ENCODE data around the gene ATP1A2. TPM values are rescaled to one million over a fixed set of nuclear protein-coding genes. Genes with fewer than 3 reads are reported as not detected.

ATP1A2 gene
- total and polyA plus RNA-seq, 10 of the 15 experiments (the other 5 are each of a cell fraction or from before 2014, with no cell fraction given): 0.15 TPM; not detected in 9

DNA sequence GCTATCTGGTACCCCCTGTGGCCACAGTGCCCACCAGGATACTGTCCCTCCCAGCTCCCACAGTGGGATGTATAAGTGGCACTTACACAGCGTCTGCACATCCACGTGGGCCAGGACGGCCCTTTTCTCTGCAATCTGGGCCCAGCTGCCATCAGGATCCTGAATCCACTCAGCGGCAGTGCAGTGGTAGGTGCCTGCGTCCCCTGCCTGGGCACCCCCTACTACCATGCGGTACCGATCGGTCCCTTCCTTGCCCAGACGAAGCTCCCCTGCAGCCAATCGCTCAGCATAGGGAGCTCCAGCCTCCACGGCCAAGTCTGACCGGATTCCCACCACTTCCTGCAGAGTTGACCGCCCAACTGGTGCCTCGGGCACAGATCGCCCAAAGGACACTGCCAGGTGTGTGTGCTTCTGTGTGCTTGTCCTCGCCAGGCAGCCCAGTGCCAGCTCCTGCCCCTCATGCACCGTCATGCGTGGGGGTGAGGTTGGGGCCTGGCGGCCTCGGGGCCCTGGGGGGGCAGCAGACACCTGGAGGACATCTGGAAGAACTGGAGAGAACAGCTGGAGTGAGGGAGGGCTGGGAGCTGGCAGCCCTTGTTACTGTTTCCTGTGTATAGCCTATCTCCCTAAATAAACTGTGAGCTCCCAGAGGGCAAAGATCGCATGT, 21.8 kb upstream of the ATP1A2 start:
- FAIRE-seq (no peak), ATAC-seq (no peak), DNase-seq (ENCODE audit: low read depth, low spot score) (no peak)
- CTCF ChIA-PET: interaction anchor here (5.7 to 30.2 kb wide), 2 partner anchors 7 to 35 kb away, joined by 91 to 1035 read pairs; partner anchors contain the start of genes KCNJ10 and KCNJ9
- Histone ChIP-seq H3K4me3 (no peak overlapping the region), H3K27ac (ENCODE audit: control insufficient read depth, insufficient read depth) (no peak overlapping the region), H3K4me2 (ENCODE audit: control insufficient read depth, insufficient read depth) (no peak overlapping the region), H3K79me2 (ENCODE audit: control insufficient read depth, insufficient read depth, low read length) (peaks cover 9% of the 10 kb centered on the region), H4K20me1 (ENCODE audit: control insufficient read depth, insufficient read depth) (no peaks in the 10 kb centered on the region; the same call in 1 of the 2 replicates), H3K36me3 (ENCODE audit: control insufficient read depth in 2 of 2, insufficient read depth in 2 of 2, low read length in 1 of 2) (peaks cover 0 to 2% of the 10 kb centered on the region in 2 experiments; a peak in 2 of 4 replicates), H3K27me3 (replicated peaks in 1 of 2; ENCODE audit: control insufficient read depth in 2 of 2, insufficient read depth in 2 of 2, low read length in 1 of 2) (no peaks in the 10 kb centered on the region), H3K9ac (ENCODE audit: control insufficient read depth, insufficient read depth, low read length) (no peak overlapping the region), H2AFZ (ENCODE audit: control insufficient read depth, low read depth, low read length) (no peak overlapping the region), H3K4me1 (ENCODE audit: control insufficient read depth, insufficient read depth, low read length) (peaks cover 17% of the 10 kb centered on the region), H3K9me3 (replicated peaks; ENCODE audit: control insufficient read depth, insufficient read depth, low read length) (no peaks in the 10 kb centered on the region)
- in situ Hi-C loops (cut with MboI): no loop called here
- RAD21 ChIA-PET (ENCODE audit: unreplicated experiment): no interaction called here
- BruUV-seq (replicated peaks): no TSS peak
- POLR2A ChIA-PET: no interaction called here
- intact Hi-C loops (cut with micrococcal nuclease; ENCODE audit: unreplicated experiment): no loop called here
- 90% methylated on average over 21 of the region's 21 CpGs for WGBS (ENCODE audit: insufficient coverage, insufficient replicate concordance, low lambda C conversion rate, missing lambda C conversion rate)
- SMC1A ChIA-PET (ENCODE audit: uncharacterized antibody, unreplicated experiment): no interaction called here
- no peak for TF ChIP-seq SMAD1 (IDR thresholded peaks at IDR 0.05; ENCODE audit: low read depth, partially characterized antibody)
- TF ChIP-seq ETV6 (conservative IDR thresholded peaks at IDR 0.05 in 1 of 2, IDR thresholded peaks at IDR 0.05 in 1 of 2; ENCODE audit: borderline replicate concordance in 1 of 2, low read depth in 1 of 2): no peak
- TF ChIP-seq ZNF384 (IDR thresholded peaks at IDR 0.05; ENCODE audit: borderline replicate concordance, low read depth, low read length): no peak
- no peak for TF ChIP-seq SMAD5 (IDR thresholded peaks at IDR 0.05; ENCODE audit: low read depth)
- TF ChIP-seq, protein P1, sequence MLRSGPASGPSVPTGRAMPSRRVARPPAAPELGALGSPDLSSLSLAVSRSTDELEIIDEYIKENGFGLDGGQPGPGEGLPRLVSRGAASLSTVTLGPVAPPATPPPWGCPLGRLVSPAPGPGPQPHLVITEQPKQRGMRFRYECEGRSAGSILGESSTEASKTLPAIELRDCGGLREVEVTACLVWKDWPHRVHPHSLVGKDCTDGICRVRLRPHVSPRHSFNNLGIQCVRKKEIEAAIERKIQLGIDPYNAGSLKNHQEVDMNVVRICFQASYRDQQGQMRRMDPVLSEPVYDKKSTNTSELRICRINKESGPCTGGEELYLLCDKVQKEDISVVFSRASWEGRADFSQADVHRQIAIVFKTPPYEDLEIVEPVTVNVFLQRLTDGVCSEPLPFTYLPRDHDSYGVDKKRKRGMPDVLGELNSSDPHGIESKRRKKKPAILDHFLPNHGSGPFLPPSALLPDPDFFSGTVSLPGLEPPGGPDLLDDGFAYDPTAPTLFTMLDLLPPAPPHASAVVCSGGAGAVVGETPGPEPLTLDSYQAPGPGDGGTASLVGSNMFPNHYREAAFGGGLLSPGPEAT (IDR thresholded peaks at IDR 0.05; ENCODE audit: low read depth): no peak
- TF ChIP-seq ESRRA (IDR thresholded peaks at IDR 0.05; ENCODE audit: low read length): no peak
- no peak for TF ChIP-seq GATAD2B (conservative IDR thresholded peaks at IDR 0.05; ENCODE audit: low read depth)
- no peak for TF ChIP-seq CHD2 (IDR thresholded peaks at IDR 0.05; ENCODE audit: borderline replicate concordance, low read depth, low read length)
- no peak for TF ChIP-seq MXI1 (IDR thresholded peaks at IDR 0.05; ENCODE audit: low read depth, low read length)
- TF ChIP-seq, protein P2, sequence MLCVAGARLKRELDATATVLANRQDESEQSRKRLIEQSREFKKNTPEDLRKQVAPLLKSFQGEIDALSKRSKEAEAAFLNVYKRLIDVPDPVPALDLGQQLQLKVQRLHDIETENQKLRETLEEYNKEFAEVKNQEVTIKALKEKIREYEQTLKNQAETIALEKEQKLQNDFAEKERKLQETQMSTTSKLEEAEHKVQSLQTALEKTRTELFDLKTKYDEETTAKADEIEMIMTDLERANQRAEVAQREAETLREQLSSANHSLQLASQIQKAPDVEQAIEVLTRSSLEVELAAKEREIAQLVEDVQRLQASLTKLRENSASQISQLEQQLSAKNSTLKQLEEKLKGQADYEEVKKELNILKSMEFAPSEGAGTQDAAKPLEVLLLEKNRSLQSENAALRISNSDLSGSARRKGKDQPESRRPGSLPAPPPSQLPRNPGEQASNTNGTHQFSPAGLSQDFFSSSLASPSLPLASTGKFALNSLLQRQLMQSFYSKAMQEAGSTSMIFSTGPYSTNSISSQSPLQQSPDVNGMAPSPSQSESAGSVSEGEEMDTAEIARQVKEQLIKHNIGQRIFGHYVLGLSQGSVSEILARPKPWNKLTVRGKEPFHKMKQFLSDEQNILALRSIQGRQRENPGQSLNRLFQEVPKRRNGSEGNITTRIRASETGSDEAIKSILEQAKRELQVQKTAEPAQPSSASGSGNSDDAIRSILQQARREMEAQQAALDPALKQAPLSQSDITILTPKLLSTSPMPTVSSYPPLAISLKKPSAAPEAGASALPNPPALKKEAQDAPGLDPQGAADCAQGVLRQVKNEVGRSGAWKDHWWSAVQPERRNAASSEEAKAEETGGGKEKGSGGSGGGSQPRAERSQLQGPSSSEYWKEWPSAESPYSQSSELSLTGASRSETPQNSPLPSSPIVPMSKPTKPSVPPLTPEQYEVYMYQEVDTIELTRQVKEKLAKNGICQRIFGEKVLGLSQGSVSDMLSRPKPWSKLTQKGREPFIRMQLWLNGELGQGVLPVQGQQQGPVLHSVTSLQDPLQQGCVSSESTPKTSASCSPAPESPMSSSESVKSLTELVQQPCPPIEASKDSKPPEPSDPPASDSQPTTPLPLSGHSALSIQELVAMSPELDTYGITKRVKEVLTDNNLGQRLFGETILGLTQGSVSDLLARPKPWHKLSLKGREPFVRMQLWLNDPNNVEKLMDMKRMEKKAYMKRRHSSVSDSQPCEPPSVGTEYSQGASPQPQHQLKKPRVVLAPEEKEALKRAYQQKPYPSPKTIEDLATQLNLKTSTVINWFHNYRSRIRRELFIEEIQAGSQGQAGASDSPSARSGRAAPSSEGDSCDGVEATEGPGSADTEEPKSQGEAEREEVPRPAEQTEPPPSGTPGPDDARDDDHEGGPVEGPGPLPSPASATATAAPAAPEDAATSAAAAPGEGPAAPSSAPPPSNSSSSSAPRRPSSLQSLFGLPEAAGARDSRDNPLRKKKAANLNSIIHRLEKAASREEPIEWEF (IDR thresholded peaks at IDR 0.05; ENCODE audit: insufficient replicate concordance, low read depth, low read length): no peak
- no peak for TF ChIP-seq CREM (IDR thresholded peaks at IDR 0.05; ENCODE audit: low read depth)
- TF ChIP-seq CREB1 (IDR thresholded peaks at IDR 0.05; ENCODE audit: low read depth): no peak
- TF ChIP-seq, protein P3, sequence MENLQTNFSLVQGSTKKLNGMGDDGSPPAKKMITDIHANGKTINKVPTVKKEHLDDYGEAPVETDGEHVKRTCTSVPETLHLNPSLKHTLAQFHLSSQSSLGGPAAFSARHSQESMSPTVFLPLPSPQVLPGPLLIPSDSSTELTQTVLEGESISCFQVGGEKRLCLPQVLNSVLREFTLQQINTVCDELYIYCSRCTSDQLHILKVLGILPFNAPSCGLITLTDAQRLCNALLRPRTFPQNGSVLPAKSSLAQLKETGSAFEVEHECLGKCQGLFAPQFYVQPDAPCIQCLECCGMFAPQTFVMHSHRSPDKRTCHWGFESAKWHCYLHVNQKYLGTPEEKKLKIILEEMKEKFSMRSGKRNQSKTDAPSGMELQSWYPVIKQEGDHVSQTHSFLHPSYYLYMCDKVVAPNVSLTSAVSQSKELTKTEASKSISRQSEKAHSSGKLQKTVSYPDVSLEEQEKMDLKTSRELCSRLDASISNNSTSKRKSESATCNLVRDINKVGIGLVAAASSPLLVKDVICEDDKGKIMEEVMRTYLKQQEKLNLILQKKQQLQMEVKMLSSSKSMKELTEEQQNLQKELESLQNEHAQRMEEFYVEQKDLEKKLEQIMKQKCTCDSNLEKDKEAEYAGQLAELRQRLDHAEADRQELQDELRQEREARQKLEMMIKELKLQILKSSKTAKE (IDR thresholded peaks at IDR 0.05; ENCODE audit: low read depth, poor library complexity, severe bottlenecking): no peak
- TF ChIP-seq SP1 (IDR thresholded peaks at IDR 0.05; ENCODE audit: low read depth, low read length): no peak
